ENCODE measurements around the gene MPND.

The MPND gene

GRCh38 chr19:4373601-4374497, 30.5 kb downstream of the MPND start:
- no peak overlapping the region for H3K4me3 ChIP-seq (ENCODE audit: low read length)
- DNase-seq (ENCODE audit: low read depth, low spot score): no peak

- H3K4me3 ChIP-seq (ENCODE audit: low read length): no peak overlapping the region
- no peak for DNase-seq (ENCODE audit: low read depth, low spot score)
Measured at GRCh38 chr19:4374498-4375163, 31.3 kb downstream of the MPND start.

GRCh38 chr19:4375164-4376027, 32.0 kb downstream of the MPND start:
- DNase-seq (ENCODE audit: low read depth, low spot score): no peak
- H3K4me3 ChIP-seq (ENCODE audit: low read length): no peak overlapping the region

- H3K4me3 ChIP-seq (ENCODE audit: low read length): no peak overlapping the region
- DNase-seq (ENCODE audit: low read depth, low spot score): no peak
Measured at GRCh38 chr19:4376028-4376670, 32.8 kb downstream of the MPND start.

- DNase-seq (ENCODE audit: low read depth, low spot score): no peak
- no peak overlapping the region for H3K4me3 ChIP-seq (ENCODE audit: low read length)
Measured at GRCh38 chr19:4376671-4376990, 33.3 kb downstream of the MPND start.

- no peak for DNase-seq (ENCODE audit: low read depth, low spot score)
- H3K4me3 ChIP-seq (ENCODE audit: low read length): no peak overlapping the region
Measured at GRCh38 chr19:4376991-4377781, 33.8 kb downstream of the MPND start.

- no peak overlapping the region for H3K4me3 ChIP-seq (ENCODE audit: low read length)
- no peak for DNase-seq (ENCODE audit: low read depth, low spot score)
Measured at GRCh38 chr19:4378886-4379285, 35.5 kb downstream of the MPND start.

- no peak overlapping the region for H3K4me3 ChIP-seq (ENCODE audit: low read length)
- no peak for DNase-seq (ENCODE audit: low read depth, low spot score)
Measured at GRCh38 chr19:4379383-4380253, 36.3 kb downstream of the MPND start.

GRCh38 chr19:4380254-4380727, 36.9 kb downstream of the MPND start:
- no peak overlapping the region for H3K4me3 ChIP-seq (ENCODE audit: low read length)
- no peak for DNase-seq (ENCODE audit: low read depth, low spot score)

- no peak overlapping the region for H3K4me3 ChIP-seq (ENCODE audit: low read length)
- DNase-seq (ENCODE audit: low read depth, low spot score): no peak
Measured at GRCh38 chr19:4385291-4386040, 42.1 kb downstream of the MPND start.

GRCh38 chr19:4386041-4386782, 42.9 kb downstream of the MPND start:
- no peak overlapping the region for H3K4me3 ChIP-seq (ENCODE audit: low read length)
- DNase-seq (ENCODE audit: low read depth, low spot score): no peak

- H3K4me3 ChIP-seq (ENCODE audit: low read length): no peak overlapping the region
- no peak for DNase-seq (ENCODE audit: low read depth, low spot score)
Measured at GRCh38 chr19:4388337-4389063, 45.1 kb downstream of the MPND start.

- DNase-seq (ENCODE audit: low read depth, low spot score): no peak
- H3K4me3 ChIP-seq (ENCODE audit: low read length): no peak overlapping the region
Measured at GRCh38 chr19:4389064-4389375, 45.7 kb downstream of the MPND start.

- no peak overlapping the region for H3K4me3 ChIP-seq (ENCODE audit: low read length)
- DNase-seq (ENCODE audit: low read depth, low spot score): no peak
Measured at GRCh38 chr19:4389511-4390016, 46.2 kb downstream of the MPND start.

- no peak for DNase-seq (ENCODE audit: low read depth, low spot score)
- H3K4me3 ChIP-seq (ENCODE audit: low read length): no peak overlapping the region
Measured at GRCh38 chr19:4390017-4390566, 46.7 kb downstream of the MPND start.
